Inflammatory macrophage (primary cell): ENCODE data around the gene MAN2B1.
"Not testable (repeated sequence)": the region's sequence is repeated elsewhere in the genome, so short reads cannot be mapped to it uniquely, and the experiment has no call there.

Experiments
- DNase-seq, 2 donors: peaks; one replicate each; pipeline ENCODE4 v3.0.0-alpha.2; 2020 to 2022

MAN2B1 gene

GRCh38 chr19:12687496-12688196, 21.1 kb upstream of the MAN2B1 start, which contains the start of gene GNG14:
TSS of gene GNG14 (plus strand) at chr19:12687998. CDS start at chr19:12688049, 51 bp downstream.
- no peak for DNase-seq

- DNase-seq, result no peak
Measured at GRCh38 chr19:12685831-12686230, 19.3 kb upstream of the MAN2B1 start.

GRCh38 chr19:12681074-12681987, 14.8 kb upstream of the MAN2B1 start, which contains the start of gene DHPS:
TSS of gene DHPS (minus strand) at chr19:12681880. CDS start at chr19:12681766, 114 bp downstream.
- DNase-seq, result peak; percentile 97 to 98

DNA sequence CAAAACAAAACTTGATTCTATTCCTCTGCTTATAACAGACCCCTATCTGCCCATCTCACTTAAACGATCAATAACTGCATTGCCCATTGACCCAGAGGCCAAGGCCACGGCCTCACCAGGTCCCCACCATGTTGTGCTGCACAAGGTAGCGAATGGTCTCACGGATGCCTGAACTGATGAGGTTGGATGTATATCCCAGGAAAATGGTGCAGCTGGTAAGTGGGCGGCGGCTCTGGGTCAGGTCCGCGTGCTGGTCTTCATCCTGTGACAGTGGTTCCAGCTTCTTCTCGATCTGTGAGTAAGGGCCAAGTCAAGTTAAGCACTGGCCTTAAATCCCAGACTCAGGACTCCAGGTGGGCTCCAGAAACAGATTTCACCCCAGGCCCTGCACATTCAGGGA, 13.5 kb upstream of the MAN2B1 start:
- DNase-seq, result no peak

GRCh38 chr19:12678039-12678438, 11.5 kb upstream of the MAN2B1 start:
- not testable (repeated sequence) for DNase-seq

DNA sequence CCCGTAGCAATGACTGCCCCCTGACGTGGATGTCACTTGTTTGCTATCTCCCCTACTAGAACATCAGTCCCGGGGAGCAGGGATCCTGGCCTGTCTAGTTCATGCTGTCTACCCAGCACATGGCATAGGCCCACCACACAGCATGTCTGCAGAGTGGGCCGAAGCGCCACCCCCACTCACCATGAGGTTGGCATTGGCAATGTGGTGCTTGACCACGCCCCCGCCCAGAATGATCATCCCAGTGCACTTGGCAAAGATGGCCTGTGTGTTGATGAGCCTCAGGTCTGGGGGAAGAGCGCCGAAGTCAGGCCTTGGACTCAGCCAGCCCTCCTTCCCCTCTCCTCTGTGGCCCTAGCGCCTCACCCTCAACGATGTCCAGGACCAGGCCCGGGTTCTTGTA, 10.4 kb upstream of the MAN2B1 start:
- DNase-seq, result no peak

GRCh38 chr19:12676384-12676792, 9.8 kb upstream of the MAN2B1 start:
- peak; percentile 76 to 79 for DNase-seq

DNA sequence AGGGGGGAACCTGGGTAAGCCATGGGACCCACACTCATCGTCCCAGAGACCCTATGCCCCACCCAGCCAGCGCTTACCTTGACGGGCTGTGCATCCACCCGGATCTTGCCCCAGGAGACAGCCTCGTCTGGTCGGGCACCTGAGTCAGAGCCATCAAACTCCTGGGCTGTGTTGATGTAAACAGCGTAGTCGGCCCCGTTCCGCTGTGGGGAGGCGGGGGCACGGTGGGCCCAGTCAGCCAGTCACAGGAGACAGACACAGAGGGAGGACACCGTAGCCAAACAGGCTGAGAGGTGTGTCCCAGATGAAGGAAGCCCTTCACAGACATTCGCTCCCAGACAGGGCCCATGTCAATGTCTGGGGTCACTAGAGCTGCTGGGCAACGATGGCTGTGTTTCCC, 9.4 kb upstream of the MAN2B1 start:
- no peak for DNase-seq

- DNase-seq, result no peak
Measured at GRCh38 chr19:12675399-12675798, 8.9 kb upstream of the MAN2B1 start.

- no peak for DNase-seq
Measured at GRCh38 chr19:12672744-12673143, 6.2 kb upstream of the MAN2B1 start.

GRCh38 chr19:12670159-12670928, 3.8 kb upstream of the MAN2B1 start:
- no peak for DNase-seq

GRCh38 chr19:12669270-12670158, 3.0 kb upstream of the MAN2B1 start:
- peak; percentile 79 to 89 for DNase-seq

- peak; percentile 21 to 53 for DNase-seq
Measured at GRCh38 chr19:12668932-12669269, 2.4 kb upstream of the MAN2B1 start.

GRCh38 chr19:12668346-12668745, 1.8 kb upstream of the MAN2B1 start:
- no peak for DNase-seq

GRCh38 chr19:12667731-12668302, 1.3 kb upstream of the MAN2B1 start:
- peak; percentile 32 to 66 for DNase-seq

GRCh38 chr19:12665671-12666264, 774 bp downstream of the MAN2B1 start:
- DNase-seq, result peak; percentile 11 to 60

DNA sequence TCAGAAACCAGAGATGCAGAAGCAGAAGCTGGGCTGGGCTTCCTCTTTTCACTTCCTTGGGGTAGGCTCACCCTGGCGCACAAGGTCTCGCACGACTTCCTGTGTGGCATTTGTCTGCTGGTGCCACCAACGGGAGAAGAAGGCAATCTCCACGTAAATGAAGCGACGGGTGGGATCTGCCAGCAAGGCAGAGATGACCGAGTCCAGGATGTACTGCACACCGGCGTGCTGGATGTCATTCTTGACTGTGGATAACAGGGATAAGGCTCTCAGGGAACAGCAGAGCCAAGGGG, 1.3 kb downstream of the MAN2B1 start:
- peak; percentile 95 to 98 for DNase-seq

DNA sequence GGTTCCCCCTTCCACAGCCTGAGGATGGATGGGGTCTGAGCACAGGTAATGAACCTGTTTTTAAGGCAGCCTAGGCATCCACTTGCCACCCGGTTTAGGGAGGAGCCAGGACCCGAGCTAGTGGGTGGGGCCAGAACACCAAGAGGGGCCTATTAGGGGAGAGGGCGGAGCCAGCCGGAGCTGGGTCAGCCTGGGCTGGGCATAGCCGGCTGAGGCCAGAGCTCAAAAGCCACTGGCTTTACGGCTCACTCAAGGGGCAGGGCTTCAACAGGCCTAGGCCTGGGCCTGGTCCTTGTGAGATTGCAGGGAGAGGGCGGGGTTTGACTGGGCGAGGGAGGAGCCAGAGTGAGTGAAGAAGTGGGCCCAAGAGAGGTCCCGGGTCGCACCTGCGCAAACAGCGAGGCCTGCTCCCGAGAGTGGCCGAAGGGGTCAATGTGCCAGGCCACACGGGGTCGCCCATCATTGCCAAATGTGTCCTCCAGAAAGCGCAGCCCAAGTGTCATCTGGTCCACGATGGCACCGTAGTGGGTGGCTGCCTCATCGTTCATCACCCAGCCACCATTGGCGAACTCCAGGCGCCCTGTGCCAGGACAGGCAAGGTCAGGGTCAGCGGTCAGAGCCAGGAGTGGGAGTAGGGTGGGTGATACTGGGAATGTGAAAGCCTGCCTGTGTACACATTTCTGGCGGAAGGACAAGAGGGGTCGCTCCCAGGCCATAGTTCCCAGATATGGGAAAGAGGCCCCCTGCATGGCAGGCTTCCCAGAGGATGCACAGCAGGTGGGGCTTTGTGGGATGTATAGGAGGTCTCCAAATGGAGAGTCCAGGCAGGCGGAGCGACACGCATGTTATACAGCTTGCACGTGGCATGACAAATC, 1.9 kb downstream of the MAN2B1 start:
- peak in 1 of 2 donors; percentile 13 for DNase-seq

DNA sequence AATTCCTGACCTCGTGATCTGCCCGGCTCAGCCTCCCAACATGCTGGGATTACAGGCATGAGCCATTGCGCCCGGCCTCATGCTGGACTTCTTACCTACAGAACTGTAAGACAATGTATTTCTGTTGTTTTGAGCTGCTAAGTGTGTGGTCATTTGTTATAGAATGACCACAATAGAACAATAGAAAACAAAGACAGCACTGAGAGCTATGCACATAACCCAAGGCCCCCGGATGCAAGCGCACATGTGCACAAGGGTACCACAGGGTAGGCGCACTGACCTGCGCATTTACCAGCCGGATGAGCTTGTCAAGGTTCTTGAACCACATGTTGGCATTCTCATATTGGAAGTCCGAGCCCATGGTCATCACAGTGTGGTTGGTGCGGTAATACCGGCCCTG, 5.6 kb downstream of the MAN2B1 start:
- no peak for DNase-seq

DNA sequence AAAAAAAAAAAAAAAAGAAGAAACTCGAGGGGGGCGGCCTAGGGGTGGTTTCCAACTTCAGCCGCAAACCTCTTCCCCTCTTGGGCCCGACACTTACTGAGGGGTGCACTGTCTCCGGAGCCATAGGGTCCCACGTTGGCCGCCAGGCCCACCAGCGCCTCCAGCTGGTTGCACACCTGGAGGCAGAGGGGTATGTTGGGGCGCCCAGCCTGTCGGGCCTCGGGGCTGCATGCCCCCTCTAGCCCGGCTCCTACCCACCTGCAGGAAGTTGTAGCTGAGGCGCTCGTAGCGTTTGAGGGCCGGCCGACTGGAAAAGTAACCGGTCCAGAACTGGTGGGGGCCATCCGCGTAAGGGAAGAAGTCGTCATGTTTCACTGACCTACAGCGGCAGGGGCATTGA, 8.6 kb downstream of the MAN2B1 start:
- DNase-seq, result no peak
